ENCODE measurements around the gene GBGT1. TPM values are rescaled to one million over a fixed set of nuclear protein-coding genes. Genes with fewer than 3 reads are reported as not detected.

The GBGT1 gene
- total and polyA plus RNA-seq, 3 donors from 2014 or later = 4.0 to 11.2 (median 5.6) TPM

- WGBS, 2 donors = 42 to 60% methylated on average over 18 to 21 of the region's 21 CpGs
- Histone ChIP-seq H3K4me1 (peaks cover 25% of the 10 kb centered on the region), H3K4me3 (no peak overlapping the region), H3K27me3 (no peaks in the 10 kb centered on the region), H3K27ac (peak overlapping the region; percentile 18 to 34), H3K36me3 (ENCODE audit: low read depth, missing control alignments) (no peaks in the 10 kb centered on the region), H3K9me3 (no peaks in the 10 kb centered on the region)
- DNase-seq = peak; percentile 81
- intact Hi-C loops (cut with DNase I; ENCODE audit: low total_unique reads) = no loop called here
- TF ChIP-seq POLR2A (IDR thresholded peaks at IDR 0.05) = no peak
- no peak for TF ChIP-seq CTCF (IDR thresholded peaks at IDR 0.05)
These were observed 29.9 kb downstream of the GBGT1 start for GRCh38 chr9:133133681-133134387.

GRCh38 chr9:133132174-133132573 is 31.5 kb downstream of the GBGT1 start:
- Histone ChIP-seq H3K9me3 (no peaks in the 10 kb centered on the region), H3K4me3 (no peak overlapping the region), H3K36me3 (ENCODE audit: low read depth, missing control alignments) (no peaks in the 10 kb centered on the region), H3K27ac (no peak overlapping the region), H3K27me3 (no peaks in the 10 kb centered on the region), H3K4me1 (peaks cover 19% of the 10 kb centered on the region)
- TF ChIP-seq POLR2A (IDR thresholded peaks at IDR 0.05) = no peak
- TF ChIP-seq CTCF (IDR thresholded peaks at IDR 0.05) = no peak
- intact Hi-C loops (cut with DNase I; ENCODE audit: low total_unique reads) = no loop called here
- no peak for DNase-seq
- WGBS, 2 donors = 91 to 93% methylated on average over 10 to 16 of the region's 16 CpGs

GRCh38 chr9:133131506-133131905 is 32.2 kb downstream of the GBGT1 start:
- Histone ChIP-seq H3K4me3 (no peak overlapping the region), H3K27me3 (no peaks in the 10 kb centered on the region), H3K36me3 (ENCODE audit: low read depth, missing control alignments) (no peaks in the 10 kb centered on the region), H3K27ac (no peak overlapping the region), H3K9me3 (no peaks in the 10 kb centered on the region), H3K4me1 (peaks cover 23% of the 10 kb centered on the region)
- intact Hi-C loops (cut with DNase I; ENCODE audit: low total_unique reads) = no loop called here
- DNase-seq = no peak
- 90 to 91% methylated on average over 5 of the region's 5 CpGs for WGBS, 2 donors
- TF ChIP-seq POLR2A (IDR thresholded peaks at IDR 0.05) (no peak), CTCF (IDR thresholded peaks at IDR 0.05) (no peak)

GRCh38 chr9:133130685-133131244 is 32.9 kb downstream of the GBGT1 start:
- intact Hi-C loops (cut with DNase I; ENCODE audit: low total_unique reads) = no loop called here
- no peak for TF ChIP-seq POLR2A (IDR thresholded peaks at IDR 0.05)
- no peak for TF ChIP-seq CTCF (IDR thresholded peaks at IDR 0.05)
- H3K4me3 ChIP-seq = no peak overlapping the region
- H3K4me1 ChIP-seq = peaks cover 25% of the 10 kb centered on the region
- no peak overlapping the region for H3K27ac ChIP-seq
- 82 to 93% methylated on average over 6 to 10 of the region's 10 CpGs for WGBS, 2 donors
- no peaks in the 10 kb centered on the region for H3K36me3 ChIP-seq (ENCODE audit: low read depth, missing control alignments)
- H3K27me3 ChIP-seq = no peaks in the 10 kb centered on the region
- DNase-seq = no peak
- no peaks in the 10 kb centered on the region for H3K9me3 ChIP-seq
